Heart left ventricle (tissue), 13 donors: Measurements from ENCODE around the gene PLA2R1.

Experiments used
- CTCF ChIP-seq, 12 donors: fragments of 200-600 bp; sonication (generic) in 4 of 12; IDR thresholded peaks; one replicate each; pipeline versions ENCODE4 v1.5.0 to v1.8.0; 2018 to 2022; ENCODE audit warnings: antibody characterized with exemption in 12 of 12, mild to moderate bottlenecking in 5 of 12
- POLR2A ChIP-seq, 2 donors: fragments of 450-650 bp; IDR thresholded peaks; one replicate each; pipeline ENCODE4 v1.6.1; 2017; ENCODE audit warnings: antibody characterized with exemption in 2 of 2, mild to moderate bottlenecking in 2 of 2, moderate library complexity in 2 of 2
- donor health status: ischemic (EF 13 %, LVEDD 7.1; RV severe dilation, severe dysfunction).
- donor health status: DM: no; HTN: yes; CAD: no.
- donor health status: DM: no; HTN: no; CAD: no.
- donor health status: ischemic (EF 25% LVEDD 6.9; RV normal size, moderate dysfunction).
- donor health status: ischemic (EF 25% LVEDD 5.7; RV mildly dilated, moderate dysfunction).
- donor health status: ischemic (EF 35%, LVEDD 5.7; RV mildly dilated, moderate dysfunction).
- donor health status: nonischemic (EF 11% LVEDD 7.7; RV severe dilation, severe dysfunction).
- donor health status: DM: yes; HTN: yes; CAD: no.
- donor health status: PGD.
- donor health status: ischemic (EF 29% LVEDD 5.4; RV normal size, mild dysfunction).
- donor health status: nonischemic (EF 23%, LVEDD 6.1; RV moderate dilation, normal function).

GRCh38 chr2:159946326-159946999 lies 116.0 kb downstream of the PLA2R1 start:
- no peak for TF ChIP-seq CTCF (IDR thresholded peaks at IDR 0.05)
- TF ChIP-seq POLR2A (IDR thresholded peaks at IDR 0.05): no peak
